Measurements from ENCODE around the gene PPFIBP1. TPM values are rescaled to one million over a fixed set of nuclear protein-coding genes. Genes with fewer than 3 reads are reported as not detected.
"Not testable (repeated sequence)": the region's sequence is repeated elsewhere in the genome, so short reads cannot be mapped to it uniquely, and the experiment has no call there.

The PPFIBP1 gene
- polyA plus RNA-seq, 1 experiment = 47.5 TPM

DNA sequence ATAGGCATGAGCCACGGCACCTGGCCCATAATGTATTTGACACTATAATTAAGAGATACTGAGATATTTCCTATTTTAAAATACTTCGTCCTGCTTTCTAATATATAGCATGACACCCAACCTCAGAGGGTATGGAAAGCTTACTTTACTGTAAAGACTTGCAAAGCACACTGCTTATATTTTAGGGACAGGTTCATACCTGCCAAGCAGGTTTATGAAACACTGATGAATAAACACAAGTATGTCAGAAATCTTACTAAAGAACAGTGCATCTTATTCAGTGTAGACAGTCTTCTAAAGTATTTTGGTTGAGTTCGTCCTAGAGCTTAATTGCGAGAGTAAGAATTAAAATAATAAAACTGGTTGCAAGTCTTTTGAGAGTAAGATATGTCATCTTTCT is 65.4 kb downstream of the PPFIBP1 start:
- ChIA-PET CTCF (interaction anchor here (1.2 kb wide), 1 partner anchor 65 kb away, joined by 3 read pairs; the partner anchor contains the start of gene PPFIBP1), POLR2A (no interaction called here)
- no peak overlapping the region for H3K4me3 ChIP-seq (ENCODE audit: low read depth, low read length)
- no peaks in the 10 kb centered on the region for H3K27me3 ChIP-seq (ENCODE audit: control insufficient read depth, insufficient read depth, low read length)
- TF ChIP-seq CTCF (IDR thresholded peaks at IDR 0.05; ENCODE audit: insufficient read depth, low read depth, low read length) = no peak
- DNase-seq (ENCODE audit: low read depth) = no peak
- H3K36me3 ChIP-seq (ENCODE audit: control insufficient read depth, insufficient read depth, low read length) = no peaks in the 10 kb centered on the region; the same call in 1 of the 2 replicates

- H3K4me3 ChIP-seq (ENCODE audit: low read depth, low read length); POLR2A ChIA-PET; CTCF ChIA-PET; H3K36me3 ChIP-seq (ENCODE audit: control insufficient read depth, insufficient read depth, low read length); H3K27me3 ChIP-seq (ENCODE audit: control insufficient read depth, insufficient read depth, low read length); DNase-seq (ENCODE audit: low read depth): not testable (repeated sequence)
Observed at GRCh38 chr12:27591698-27592097, 67.7 kb downstream of the PPFIBP1 start.

- no peak for TF ChIP-seq CTCF (IDR thresholded peaks at IDR 0.05; ENCODE audit: insufficient read depth, low read depth, low read length)
- Histone ChIP-seq H3K36me3 (ENCODE audit: control insufficient read depth, insufficient read depth, low read length) (no peaks in the 10 kb centered on the region; the same call in 1 of the 2 replicates), H3K4me3 (ENCODE audit: low read depth, low read length) (no peak overlapping the region), H3K27me3 (ENCODE audit: control insufficient read depth, insufficient read depth, low read length) (no peaks in the 10 kb centered on the region)
- POLR2A ChIA-PET = no interaction called here
- DNase-seq (ENCODE audit: low read depth) = no peak
- CTCF ChIA-PET = interaction anchor here (1.6 kb wide), 1 partner anchor 12 kb away, joined by 4 read pairs; no protein-coding TSS in a partner anchor
Observed at GRCh38 chr12:27592548-27592947, 68.5 kb downstream of the PPFIBP1 start.

GRCh38 chr12:27593266-27593665 is 69.3 kb downstream of the PPFIBP1 start:
- no peaks in the 10 kb centered on the region for H3K27me3 ChIP-seq (ENCODE audit: control insufficient read depth, insufficient read depth, low read length)
- DNase-seq (ENCODE audit: low read depth) = no peak
- H3K4me3 ChIP-seq (ENCODE audit: low read depth, low read length) = no peak overlapping the region
- CTCF ChIA-PET = interaction anchor here (0.9 to 1.6 kb wide), 2 partner anchors 13 to 158 kb away, joined by 3 to 4 read pairs; no protein-coding TSS in a partner anchor
- POLR2A ChIA-PET = interaction anchor here (0.7 kb wide), 1 partner anchor 9 kb away, joined by 11 read pairs; no protein-coding TSS in a partner anchor
- TF ChIP-seq CTCF (IDR thresholded peaks at IDR 0.05; ENCODE audit: insufficient read depth, low read depth, low read length) = no peak
- no peaks in the 10 kb centered on the region; the same call in 1 of the 2 replicates for H3K36me3 ChIP-seq (ENCODE audit: control insufficient read depth, insufficient read depth, low read length)

DNA sequence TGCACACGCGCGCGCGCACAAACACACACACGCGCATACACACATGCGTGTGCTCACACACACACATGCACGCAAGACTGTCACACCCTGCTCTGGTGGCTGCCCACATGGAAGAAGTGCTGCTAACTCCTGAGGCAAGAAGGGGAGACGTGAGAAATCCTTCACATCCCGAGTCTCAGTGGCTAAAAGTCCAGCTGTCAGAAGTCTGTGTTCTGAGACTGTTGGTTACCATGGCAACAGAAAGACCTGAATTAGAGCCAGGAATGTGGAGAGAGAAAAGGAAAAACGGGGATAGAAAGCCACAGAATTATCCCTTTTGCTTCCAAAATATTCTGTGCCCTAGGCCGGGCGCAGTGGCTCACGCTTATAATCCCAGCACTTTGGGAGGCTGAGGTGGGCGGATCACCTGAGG is 71.2 kb downstream of the PPFIBP1 start:
- CTCF ChIA-PET = interaction anchor here (0.9 kb wide), 1 partner anchor 18 kb away, joined by 4 read pairs; no protein-coding TSS in a partner anchor
- POLR2A ChIA-PET = no interaction called here
- TF ChIP-seq CTCF (IDR thresholded peaks at IDR 0.05; ENCODE audit: insufficient read depth, low read depth, low read length) = no peak
- no peaks in the 10 kb centered on the region for H3K27me3 ChIP-seq (ENCODE audit: control insufficient read depth, insufficient read depth, low read length)
- DNase-seq (ENCODE audit: low read depth) = peak; percentile 80
- H3K36me3 ChIP-seq (ENCODE audit: control insufficient read depth, insufficient read depth, low read length) = no peaks in the 10 kb centered on the region; the same call in 1 of the 2 replicates
- H3K4me3 ChIP-seq (ENCODE audit: low read depth, low read length) = no peak overlapping the region

DNA sequence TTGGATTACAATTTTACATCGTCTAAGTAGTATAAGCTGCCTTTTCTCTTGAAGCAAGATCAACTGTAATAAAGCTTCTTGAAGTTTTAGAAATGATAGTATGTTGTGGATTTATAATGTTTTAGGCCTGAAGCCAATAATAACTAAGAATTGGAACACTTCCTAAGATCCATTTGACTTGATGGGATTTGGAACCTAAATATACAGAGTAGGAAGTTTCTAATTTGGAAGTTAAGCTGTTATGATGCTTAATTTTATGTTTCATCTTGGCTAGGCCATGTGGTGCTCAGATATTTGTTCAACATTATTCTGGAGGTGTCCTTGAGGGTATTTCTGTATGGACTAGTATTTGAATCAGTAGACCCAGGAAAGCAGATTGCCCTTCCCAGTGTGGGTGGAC is 74.9 kb downstream of the PPFIBP1 start:
- CTCF ChIA-PET = interaction anchor here (1.1 kb wide), 1 partner anchor 18 kb away, joined by 3 read pairs; no protein-coding TSS in a partner anchor
- DNase-seq (ENCODE audit: low read depth); POLR2A ChIA-PET; H3K4me3 ChIP-seq (ENCODE audit: low read depth, low read length); H3K27me3 ChIP-seq (ENCODE audit: control insufficient read depth, insufficient read depth, low read length); H3K36me3 ChIP-seq (ENCODE audit: control insufficient read depth, insufficient read depth, low read length): not testable (repeated sequence)

DNA sequence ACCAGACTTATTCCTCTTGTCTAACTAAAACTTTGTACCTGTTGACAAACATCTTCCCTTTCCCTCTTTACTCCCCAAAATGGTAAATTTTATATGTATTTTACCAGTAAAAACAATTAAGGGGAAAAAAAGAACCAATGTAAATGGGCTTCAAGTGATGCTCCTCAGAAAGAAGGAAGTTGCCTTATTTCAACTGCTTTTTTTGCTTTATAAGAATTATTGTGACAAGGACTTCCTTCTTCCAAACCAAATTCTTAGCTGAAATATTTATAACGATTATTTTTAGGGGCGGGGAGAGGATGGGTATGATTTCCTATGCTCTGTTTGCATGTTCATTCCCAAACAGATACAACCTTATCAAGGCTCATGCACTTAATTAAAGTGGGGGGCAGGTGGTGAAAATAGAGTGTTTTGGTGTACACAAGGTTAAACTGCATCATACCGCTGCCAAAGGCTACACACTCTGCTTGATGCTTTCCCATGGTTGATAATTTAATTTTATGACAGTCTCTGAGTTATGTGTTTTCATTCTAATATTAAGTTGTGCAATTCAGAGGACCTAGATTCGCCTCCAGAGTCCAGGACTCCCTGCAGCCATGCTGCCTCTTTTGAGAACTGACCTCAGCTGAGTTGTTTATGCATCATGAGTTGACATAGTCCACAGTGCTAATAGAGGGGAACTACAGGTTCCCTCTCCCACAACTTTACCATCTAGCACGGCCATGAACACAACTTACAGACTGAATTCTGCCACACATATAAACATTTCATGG is 77.2 kb downstream of the PPFIBP1 start:
- H3K36me3 ChIP-seq (ENCODE audit: control insufficient read depth, insufficient read depth, low read length); POLR2A ChIA-PET; H3K4me3 ChIP-seq (ENCODE audit: low read depth, low read length); DNase-seq (ENCODE audit: low read depth); H3K27me3 ChIP-seq (ENCODE audit: control insufficient read depth, insufficient read depth, low read length): not testable (repeated sequence)
- CTCF ChIA-PET = interaction anchor here (1.1 kb wide), 1 partner anchor 131 kb away, joined by 3 read pairs; no protein-coding TSS in a partner anchor
